Measurements from ENCODE around the gene TOB2. TPM values are rescaled to one million over a fixed set of nuclear protein-coding genes. Genes with fewer than 3 reads are reported as not detected.
"Not testable (repeated sequence)": the region's sequence is repeated elsewhere in the genome, so short reads cannot be mapped to it uniquely, and the experiment has no call there.

Gene TOB2
- total and polyA plus RNA-seq, 2 donors from 2014 or later = 20.8 to 54.3 TPM

- H3K27me3 ChIP-seq (ENCODE audit: control insufficient read depth, insufficient read depth, low read length) = no peaks in the 10 kb centered on the region
- no peak overlapping the region for H3K27ac ChIP-seq (ENCODE audit: low read depth in 2 of 2, low read length in 2 of 2)
- H3K4me1 ChIP-seq (ENCODE audit: control insufficient read depth in 2 of 3, insufficient read depth in 2 of 3, low read depth in 1 of 3, low read length in 3 of 3) = peaks cover 0 to 7% (median 6%) of the 10 kb centered on the region in 3 donors
- peaks cover 4 to 47% (median 19%) of the 10 kb centered on the region in 3 donors for H3K36me3 ChIP-seq (ENCODE audit: control insufficient read depth in 2 of 3, insufficient read depth in 3 of 3, low read length in 3 of 3)
- FAIRE-seq (no peak), DNase-seq (peak in 2 of 5 donors; percentile 9 to 65)
- no peaks in the 10 kb centered on the region for H3K9me3 ChIP-seq (ENCODE audit: control insufficient read depth in 2 of 3, insufficient read depth in 1 of 3, low read length in 3 of 3)
- TF ChIP-seq, protein P1, sequence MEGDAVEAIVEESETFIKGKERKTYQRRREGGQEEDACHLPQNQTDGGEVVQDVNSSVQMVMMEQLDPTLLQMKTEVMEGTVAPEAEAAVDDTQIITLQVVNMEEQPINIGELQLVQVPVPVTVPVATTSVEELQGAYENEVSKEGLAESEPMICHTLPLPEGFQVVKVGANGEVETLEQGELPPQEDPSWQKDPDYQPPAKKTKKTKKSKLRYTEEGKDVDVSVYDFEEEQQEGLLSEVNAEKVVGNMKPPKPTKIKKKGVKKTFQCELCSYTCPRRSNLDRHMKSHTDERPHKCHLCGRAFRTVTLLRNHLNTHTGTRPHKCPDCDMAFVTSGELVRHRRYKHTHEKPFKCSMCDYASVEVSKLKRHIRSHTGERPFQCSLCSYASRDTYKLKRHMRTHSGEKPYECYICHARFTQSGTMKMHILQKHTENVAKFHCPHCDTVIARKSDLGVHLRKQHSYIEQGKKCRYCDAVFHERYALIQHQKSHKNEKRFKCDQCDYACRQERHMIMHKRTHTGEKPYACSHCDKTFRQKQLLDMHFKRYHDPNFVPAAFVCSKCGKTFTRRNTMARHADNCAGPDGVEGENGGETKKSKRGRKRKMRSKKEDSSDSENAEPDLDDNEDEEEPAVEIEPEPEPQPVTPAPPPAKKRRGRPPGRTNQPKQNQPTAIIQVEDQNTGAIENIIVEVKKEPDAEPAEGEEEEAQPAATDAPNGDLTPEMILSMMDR (IDR thresholded peaks at IDR 0.05; ENCODE audit: borderline replicate concordance, extremely low read depth, insufficient read depth) = no peak
- no peak overlapping the region for H3K9ac ChIP-seq (ENCODE audit: low read length in 3 of 3)
- intact Hi-C loops (cut with DNase I) = no loop called here
- no peak overlapping the region for H3K4me3 ChIP-seq (ENCODE audit: low read length in 3 of 3)
Measured at GRCh38 chr22:41435560-41435959, 11.0 kb downstream of the TOB2 start.

GRCh38 chr22:41434361-41435003 lies 12.1 kb downstream of the TOB2 start:
- peaks cover 4 to 45% (median 19%) of the 10 kb centered on the region in 3 donors for H3K36me3 ChIP-seq (ENCODE audit: control insufficient read depth in 2 of 3, insufficient read depth in 3 of 3, low read length in 3 of 3)
- H3K9ac ChIP-seq (ENCODE audit: low read length in 3 of 3); FAIRE-seq; H3K4me3 ChIP-seq (ENCODE audit: low read length in 3 of 3); DNase-seq; intact Hi-C loops (cut with DNase I); H3K4me1 ChIP-seq (ENCODE audit: control insufficient read depth in 2 of 3, insufficient read depth in 2 of 3, low read depth in 1 of 3, low read length in 3 of 3); H3K27ac ChIP-seq (ENCODE audit: low read depth in 2 of 2, low read length in 2 of 2); H3K27me3 ChIP-seq (ENCODE audit: control insufficient read depth, insufficient read depth, low read length); H3K9me3 ChIP-seq (ENCODE audit: control insufficient read depth in 2 of 3, insufficient read depth in 1 of 3, low read length in 3 of 3): not testable (repeated sequence)

DNA sequence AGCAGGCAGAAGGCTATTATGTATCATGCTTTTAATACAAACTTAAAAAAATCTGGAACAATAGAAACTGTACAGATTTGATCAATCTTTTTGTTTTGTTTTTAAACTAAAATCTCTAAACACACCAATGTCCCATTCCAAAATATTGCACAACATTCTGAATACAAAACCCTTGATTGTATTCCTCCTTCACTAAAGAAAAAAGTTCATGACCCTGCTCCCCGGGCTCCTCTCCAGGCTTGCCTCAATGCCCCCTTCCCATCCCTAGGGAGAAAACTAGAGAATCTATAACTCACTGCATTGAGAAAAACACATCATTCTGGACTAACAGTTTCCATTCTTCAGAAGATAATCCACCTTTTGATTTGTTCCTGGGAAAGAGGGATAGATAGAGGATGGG lies 13.1 kb downstream of the TOB2 start:
- H3K27ac ChIP-seq (ENCODE audit: low read depth in 2 of 2, low read length in 2 of 2); H3K4me3 ChIP-seq (ENCODE audit: low read length in 3 of 3); H3K9ac ChIP-seq (ENCODE audit: low read length in 3 of 3); H3K9me3 ChIP-seq (ENCODE audit: control insufficient read depth in 2 of 3, insufficient read depth in 1 of 3, low read length in 3 of 3); FAIRE-seq; H3K27me3 ChIP-seq (ENCODE audit: control insufficient read depth, insufficient read depth, low read length); H3K4me1 ChIP-seq (ENCODE audit: control insufficient read depth in 2 of 3, insufficient read depth in 2 of 3, low read depth in 1 of 3, low read length in 3 of 3); DNase-seq; intact Hi-C loops (cut with DNase I): not testable (repeated sequence)
- H3K36me3 ChIP-seq (ENCODE audit: control insufficient read depth in 2 of 3, insufficient read depth in 3 of 3, low read length in 3 of 3) = peaks cover 4 to 45% (median 19%) of the 10 kb centered on the region in 3 donors

DNA sequence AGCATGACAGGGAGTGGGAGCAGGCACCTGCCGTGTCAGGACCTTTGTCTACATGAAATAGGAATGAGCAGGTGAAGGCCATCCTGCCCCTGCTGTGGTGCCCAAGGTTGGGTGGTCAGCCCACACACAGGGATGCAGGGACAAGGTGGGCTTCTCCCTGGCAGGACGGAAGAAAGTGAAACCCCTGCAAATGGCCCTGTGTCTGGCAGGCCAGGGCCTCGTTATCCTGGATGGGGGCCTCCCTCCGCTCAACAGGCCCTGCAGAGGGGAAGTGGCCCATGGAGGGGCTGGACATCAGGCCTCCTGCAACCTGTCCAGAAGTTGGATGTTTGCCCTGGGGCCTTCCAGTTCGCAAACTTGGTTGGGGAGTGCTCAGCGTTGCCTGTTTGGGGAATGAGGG lies 14.9 kb downstream of the TOB2 start:
- TF ChIP-seq, protein P1 (IDR thresholded peaks at IDR 0.05; ENCODE audit: borderline replicate concordance, extremely low read depth, insufficient read depth) = no peak
- Histone ChIP-seq H3K36me3 (ENCODE audit: control insufficient read depth in 2 of 3, insufficient read depth in 3 of 3, low read length in 3 of 3) (peaks cover 6 to 41% (median 15%) of the 10 kb centered on the region in 3 donors), H3K27ac (ENCODE audit: low read depth in 2 of 2, low read length in 2 of 2) (no peak overlapping the region), H3K4me3 (ENCODE audit: low read length in 3 of 3) (no peak overlapping the region), H3K4me1 (ENCODE audit: control insufficient read depth in 2 of 3, insufficient read depth in 2 of 3, low read depth in 1 of 3, low read length in 3 of 3) (peaks cover 0 to 2% (median 0%) of the 10 kb centered on the region in 3 donors), H3K27me3 (ENCODE audit: control insufficient read depth, insufficient read depth, low read length) (no peaks in the 10 kb centered on the region), H3K9ac (ENCODE audit: low read length in 3 of 3) (no peak overlapping the region), H3K9me3 (ENCODE audit: control insufficient read depth in 2 of 3, insufficient read depth in 1 of 3, low read length in 3 of 3) (no peaks in the 10 kb centered on the region)
- FAIRE-seq (no peak), DNase-seq (no peak)
- intact Hi-C loops (cut with DNase I) = no loop called here

Measured in kidney (tissue), 14 donors.